ENCODE data around the gene GMDS.

DNA sequence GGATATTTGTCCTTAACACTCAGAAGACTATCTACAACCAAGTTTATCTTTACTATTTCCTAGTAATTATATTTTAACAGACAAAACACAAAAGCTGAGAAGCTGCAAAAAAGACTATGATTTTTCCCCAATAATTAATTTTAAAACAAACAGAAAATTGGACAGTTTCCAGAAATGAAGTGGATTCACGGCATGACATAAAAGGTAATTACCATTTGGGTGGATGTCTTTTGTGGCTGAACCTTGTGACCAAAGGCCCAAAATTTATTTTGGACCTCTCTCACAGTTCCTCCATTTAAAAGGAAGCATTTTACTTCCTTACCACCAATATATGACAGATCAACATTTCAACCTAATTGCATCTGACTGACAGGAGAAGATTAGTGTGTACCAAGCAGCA, 90.2 kb downstream of the GMDS start:
- TF ChIP-seq, protein P1, sequence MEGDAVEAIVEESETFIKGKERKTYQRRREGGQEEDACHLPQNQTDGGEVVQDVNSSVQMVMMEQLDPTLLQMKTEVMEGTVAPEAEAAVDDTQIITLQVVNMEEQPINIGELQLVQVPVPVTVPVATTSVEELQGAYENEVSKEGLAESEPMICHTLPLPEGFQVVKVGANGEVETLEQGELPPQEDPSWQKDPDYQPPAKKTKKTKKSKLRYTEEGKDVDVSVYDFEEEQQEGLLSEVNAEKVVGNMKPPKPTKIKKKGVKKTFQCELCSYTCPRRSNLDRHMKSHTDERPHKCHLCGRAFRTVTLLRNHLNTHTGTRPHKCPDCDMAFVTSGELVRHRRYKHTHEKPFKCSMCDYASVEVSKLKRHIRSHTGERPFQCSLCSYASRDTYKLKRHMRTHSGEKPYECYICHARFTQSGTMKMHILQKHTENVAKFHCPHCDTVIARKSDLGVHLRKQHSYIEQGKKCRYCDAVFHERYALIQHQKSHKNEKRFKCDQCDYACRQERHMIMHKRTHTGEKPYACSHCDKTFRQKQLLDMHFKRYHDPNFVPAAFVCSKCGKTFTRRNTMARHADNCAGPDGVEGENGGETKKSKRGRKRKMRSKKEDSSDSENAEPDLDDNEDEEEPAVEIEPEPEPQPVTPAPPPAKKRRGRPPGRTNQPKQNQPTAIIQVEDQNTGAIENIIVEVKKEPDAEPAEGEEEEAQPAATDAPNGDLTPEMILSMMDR (IDR thresholded peaks at IDR 0.05) = no peak
- no peak for TF ChIP-seq POLR2A (IDR thresholded peaks at IDR 0.05)
